GM21367 (cell line): Measurements from ENCODE around the gene CCDC127.
"Not testable (repeated sequence)": the region's sequence is repeated elsewhere in the genome, so short reads cannot be mapped to it uniquely, and the experiment has no call there.

Source experiments
- ATAC-seq: cut with Tn5 transposase; IDR thresholded peaks from one replicate; pipeline ENCODE4 v1.9.1; 2021; ENCODE audit not compliant: unreplicated experiment

The CCDC127 gene

DNA sequence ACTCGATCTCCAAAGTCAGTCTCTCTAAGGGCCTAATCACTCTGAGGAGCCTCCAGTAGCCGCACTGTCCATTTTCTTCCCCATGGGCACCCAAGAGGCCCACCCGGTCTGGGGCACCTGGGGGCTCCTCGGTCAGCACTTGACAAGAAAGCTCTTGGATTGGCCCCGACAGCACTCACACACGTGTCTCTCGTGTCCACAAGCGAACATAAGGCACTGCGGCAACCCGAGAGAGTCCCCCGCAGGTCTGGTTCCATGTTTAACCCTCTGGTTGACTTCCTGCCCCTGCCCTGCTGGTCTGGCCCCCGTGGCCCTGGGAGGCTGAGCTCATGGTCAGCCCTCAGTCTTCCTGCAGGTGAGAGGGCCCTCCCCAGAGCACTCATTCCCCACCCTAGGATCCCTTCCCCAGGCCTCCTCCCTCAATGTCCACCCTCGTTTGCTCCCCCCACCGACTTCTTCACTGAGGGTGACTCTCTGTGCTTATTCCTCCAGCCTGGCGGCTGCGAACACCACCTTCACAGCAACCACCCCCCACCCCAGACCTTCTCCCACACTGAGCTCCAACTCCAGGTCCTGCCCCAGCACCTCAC lies 43.0 kb downstream of the CCDC127 start:
- ATAC-seq: no peak

DNA sequence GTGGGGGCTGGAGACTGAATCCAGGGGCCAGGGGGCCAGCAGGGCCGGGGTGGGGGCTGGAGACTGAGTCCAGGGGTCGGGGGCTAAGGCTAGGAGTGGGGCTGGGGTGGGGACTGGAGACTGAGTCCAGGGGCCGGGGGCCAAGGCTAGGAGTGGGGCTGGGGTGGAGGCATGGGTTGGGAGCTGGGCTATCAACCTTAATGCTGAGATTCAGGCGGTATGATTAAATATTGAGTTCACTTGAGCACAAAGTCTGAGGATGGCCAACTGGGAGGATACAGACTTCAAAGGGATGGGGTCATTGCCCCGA lies 43.7 kb downstream of the CCDC127 start:
- no peak for ATAC-seq

DNA sequence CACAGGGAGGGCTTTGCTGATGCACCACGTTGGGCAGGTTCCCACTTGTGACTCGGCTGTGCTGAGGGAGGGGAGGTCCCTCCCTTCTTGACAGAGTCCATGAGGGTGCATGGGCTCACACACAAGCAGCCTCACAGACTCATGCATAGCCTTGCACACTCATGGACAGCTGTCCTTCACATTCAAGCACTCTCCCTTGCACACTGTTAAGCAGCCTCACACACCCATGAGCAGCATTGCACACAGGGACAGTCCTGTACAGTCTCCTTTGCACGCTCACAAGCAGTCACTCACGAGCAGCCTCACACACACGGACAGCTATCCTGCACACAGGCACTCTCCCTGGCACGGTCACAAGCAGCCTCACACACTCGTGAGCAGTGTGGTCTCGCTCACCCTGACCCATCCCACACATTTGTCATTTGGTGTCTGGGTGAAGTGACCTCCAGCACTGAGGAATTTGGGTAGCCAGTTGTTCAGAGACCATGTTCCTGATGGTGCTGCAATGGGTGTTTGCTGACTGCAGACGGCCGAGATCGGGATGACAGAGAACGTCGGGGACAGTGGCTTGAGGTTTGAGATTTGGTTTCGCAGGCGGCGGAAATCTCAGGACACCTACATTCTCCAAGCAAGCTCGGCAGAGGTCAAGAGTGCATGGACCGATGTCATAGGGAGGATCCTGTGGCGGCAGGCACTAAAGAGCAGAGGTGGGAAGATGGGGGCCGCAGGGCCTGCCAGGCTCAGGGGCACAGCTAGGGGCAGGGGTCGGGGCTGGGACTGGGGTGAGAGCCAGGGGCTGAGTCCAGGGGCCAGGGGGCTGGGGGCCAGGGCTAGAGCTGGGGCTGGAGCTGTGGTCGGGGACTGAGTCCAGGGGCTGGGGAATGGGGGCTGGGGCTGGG lies 44.3 kb downstream of the CCDC127 start:
- no peak for ATAC-seq

DNA sequence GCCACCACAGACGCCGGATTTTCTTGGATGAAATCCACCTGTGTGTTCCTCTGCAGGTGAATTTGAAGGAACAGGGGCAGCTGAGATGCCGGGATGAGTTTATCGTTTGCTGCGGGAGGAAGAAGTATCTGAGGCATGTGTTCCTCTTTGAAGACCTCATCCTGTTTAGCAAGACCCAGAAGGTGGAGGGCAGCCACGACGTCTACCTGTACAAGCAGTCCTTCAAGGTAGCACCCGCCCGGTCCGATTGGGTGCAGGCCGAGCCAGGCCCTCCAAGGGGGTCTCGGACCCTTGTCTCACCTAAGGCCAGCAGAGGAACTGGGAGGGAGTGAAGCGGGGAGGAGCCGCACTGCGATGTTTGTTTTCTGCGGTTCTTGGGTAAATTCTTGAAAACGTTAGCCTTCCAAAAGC lies 45.1 kb downstream of the CCDC127 start:
- ATAC-seq: no peak

DNA sequence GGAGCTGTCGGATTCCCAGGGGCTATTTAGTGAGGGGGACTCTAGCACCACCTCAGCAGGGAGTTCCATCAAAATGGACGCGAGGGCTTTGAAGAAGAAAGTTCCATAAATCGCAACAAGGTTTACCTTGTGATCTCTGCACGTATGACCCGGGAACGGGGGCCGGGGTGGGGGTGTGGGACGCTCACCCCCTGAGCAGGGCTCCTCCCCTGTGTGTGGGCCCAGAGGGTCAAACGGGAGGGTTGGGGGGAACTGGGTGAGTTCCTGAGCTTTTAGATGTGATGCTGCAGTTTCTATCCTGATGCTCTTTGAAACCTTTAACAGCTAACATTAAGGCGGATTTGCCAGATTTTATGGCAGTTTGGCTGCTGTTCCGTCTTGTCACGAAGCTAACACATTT lies 45.5 kb downstream of the CCDC127 start:
- no peak for ATAC-seq

DNA sequence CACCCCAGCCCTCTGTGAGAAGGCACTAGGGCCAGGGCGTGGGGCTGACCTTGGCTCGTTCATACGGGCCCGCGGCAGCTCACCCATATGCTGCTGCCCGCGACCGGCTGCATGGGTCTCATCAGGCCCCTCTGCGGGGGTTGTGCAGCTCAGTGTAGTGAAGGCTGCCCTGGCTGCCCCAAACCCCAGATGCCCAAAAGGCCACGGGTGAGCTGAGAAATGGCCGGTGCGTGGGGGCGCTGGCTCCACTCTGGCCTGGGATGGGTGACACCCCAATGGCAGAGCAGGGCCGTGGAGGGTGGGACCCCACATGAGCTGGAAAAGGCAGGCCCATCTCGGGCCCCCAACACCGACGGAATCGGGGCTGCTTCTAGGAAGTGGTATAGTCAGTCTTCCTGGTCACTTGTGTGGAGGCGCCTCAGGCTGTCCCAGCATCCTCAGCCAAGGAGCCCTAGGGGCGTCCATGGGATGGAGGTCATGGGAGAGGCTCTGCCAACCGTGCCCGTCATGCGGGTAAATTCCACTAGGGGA lies 46.1 kb downstream of the CCDC127 start:
- no peak for ATAC-seq

DNA sequence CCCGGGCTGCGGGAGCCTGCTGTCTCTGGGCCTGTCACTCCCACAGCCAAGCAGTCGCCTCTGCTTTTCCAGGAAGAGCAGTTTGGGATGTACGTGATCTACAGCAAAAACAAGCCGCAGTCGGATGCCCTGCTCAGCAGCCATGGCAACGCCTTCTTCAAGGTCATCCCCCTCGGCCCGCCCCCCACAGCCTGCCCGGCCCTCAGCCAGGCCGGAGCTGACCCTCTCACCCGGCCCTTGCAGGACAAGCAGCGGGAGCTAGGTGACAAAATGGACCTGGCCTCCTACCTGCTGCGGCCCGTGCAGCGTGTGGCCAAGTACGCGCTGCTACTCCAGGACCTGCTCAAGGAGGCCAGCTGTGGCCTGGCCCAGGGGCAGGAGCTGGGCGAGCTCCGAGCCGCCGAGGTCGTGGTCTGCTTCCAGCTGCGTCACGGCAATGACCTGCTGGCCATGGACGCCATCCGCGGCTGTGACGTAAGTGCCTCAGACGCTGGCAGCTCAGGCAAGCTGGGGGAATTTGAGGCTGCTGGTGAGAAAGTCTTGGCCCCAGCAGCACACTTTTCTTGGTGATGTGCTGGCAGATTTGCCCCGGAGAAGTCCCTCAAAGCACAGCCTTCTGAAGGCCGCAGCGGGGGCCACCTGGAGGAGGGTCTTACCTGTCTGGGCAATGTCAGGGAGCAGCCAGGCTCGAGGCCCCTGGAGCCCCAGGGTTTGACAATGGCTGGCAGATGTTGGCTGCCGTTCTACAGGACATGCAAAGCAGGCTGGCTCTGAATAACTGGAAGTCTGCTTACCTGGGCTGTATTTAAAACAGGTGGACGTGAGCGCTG lies 46.8 kb downstream of the CCDC127 start:
- ATAC-seq: no peak

DNA sequence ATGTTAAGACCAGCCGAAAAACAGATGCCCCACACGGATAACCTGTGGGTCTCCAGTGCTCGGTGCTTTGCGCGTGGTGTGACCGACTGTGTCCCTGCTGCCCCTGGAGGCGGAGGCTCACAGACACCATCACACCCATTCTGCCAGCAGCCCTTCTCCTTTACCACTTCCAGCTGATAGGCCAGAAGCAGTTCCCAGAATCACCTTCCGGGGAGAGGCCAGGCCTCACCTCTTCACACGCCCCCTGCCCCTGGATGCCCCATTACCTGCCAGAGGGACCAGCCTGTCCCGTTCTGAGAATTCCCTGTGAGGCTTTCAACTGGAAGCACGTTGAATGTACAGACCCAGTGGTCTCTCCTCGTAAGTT lies 48.2 kb downstream of the CCDC127 start:
- ATAC-seq: no peak

DNA sequence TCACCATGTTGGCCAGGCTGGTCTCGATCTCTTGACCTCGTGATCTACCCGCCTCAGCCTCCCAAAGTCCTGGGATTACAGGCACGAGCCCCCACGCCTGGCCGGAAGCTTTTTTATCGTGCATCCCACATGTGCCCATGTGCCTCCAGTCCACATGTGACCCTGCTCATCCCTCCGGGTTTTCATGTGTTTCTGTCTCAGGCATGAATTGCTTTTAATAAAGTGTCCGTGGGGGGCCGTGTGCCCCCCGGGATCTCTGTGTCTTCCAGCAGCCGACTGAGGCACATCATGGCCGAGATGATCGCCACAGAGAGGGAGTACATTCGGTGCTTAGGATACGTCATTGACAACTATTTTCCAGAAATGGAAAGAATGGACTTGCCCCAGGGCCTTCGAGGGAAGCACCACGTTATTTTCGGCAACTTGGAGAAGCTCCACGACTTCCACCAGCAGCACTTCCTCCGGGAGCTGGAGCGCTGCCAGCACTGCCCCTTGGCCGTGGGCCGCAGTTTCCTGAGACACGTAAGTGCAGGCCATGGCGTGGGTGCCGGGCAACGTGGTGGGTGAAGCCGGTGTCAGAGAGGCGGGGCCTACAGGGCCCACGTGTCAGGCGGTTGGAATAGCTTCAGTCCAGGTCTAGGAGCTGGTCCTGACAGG lies 48.8 kb downstream of the CCDC127 start:
- no peak for ATAC-seq

DNA sequence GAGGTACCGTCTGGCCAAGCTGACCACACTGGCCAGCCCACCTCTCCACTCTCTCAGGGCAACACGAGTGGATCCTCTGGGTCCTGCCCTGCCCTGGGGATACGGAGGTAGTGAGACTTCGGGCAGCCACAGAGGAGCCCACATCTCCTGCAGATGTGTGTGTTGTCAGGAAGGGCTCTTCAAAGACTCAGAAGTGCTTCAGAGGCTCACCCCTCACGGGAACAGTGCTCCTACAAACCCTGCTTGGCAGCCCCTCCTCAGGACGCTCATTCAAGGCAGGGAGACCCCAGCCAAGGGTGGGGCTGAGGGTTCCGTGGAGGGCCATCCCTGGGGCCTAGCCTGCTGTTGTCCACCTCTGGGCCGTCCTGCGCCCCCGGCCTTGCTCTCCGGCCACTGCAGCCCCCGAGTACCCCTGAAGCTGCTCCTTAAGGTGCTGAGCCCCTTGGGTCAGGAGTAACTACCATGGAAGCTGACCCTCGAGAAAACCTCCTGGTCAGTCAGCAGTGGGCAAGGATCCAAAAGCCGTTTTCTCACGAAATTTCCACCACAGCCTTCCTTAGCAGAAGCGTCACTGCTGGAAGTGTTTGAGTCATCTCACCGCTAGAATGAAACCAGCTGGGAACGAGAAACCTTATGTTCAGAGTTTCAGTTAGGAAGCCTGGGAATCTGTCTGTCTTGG lies 49.8 kb downstream of the CCDC127 start:
- ATAC-seq: no peak

DNA sequence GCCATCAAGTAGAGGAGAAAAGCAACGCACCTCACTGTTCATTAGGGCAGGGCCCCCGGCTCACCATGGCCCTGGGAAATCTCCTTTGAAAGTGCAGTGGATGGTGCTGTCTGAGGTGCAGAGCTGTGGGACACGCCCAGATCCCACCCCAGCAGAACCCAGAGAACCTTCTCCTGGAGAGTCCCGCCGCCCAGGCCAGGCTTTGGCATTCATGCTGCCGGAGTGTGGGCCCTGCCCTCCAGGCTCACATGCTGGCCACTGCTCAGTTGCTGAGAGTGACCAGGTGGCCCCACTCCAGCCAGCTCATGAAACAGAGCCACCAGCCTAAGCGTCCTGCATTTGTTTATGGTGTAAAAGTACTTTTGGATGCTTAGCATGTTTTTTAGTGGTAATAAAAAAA lies 50.4 kb downstream of the CCDC127 start:
- ATAC-seq: no peak

DNA sequence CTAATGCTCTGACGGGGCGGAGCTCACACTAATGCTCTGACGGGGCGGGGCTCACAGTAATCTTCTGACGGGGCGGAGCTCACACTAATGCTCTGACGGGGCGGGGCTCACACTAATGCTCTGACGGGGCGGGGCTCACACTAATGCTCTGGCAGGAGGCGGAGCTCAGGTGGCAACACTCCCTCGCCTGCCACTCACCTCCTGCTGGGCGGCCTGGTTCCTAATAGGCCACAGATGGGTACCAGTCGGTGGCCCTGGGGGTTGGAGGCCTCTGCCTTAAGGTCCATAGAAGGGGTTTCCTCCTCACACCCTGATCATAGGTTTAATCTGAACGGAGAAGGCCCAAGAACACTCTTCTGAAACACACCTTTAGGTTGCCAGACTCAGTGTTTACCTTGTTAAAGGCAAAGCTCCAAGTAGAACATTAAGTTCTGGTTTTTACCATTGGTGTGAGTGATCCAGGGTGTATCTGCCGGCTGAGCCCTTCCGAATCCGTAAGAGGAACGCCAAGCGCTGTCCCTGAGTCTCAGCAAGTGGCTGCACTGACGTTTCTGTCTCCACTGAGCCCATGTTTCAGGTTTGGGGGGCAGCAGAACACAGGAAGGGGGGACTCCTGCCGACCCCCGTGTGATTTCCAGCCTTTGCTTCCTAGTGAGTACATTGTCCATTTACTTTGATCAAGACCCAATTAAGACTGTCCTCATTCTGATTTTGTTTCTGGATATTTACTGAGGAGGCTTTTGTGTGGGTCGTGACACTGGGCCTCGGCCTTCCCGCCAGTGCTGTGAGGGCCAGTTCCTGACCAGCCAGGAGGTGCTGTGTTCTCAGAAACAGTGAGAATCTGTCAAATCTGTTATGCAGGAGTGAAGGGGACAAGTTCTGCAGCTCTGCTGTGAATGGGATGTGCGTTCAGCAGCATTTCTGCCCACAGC lies 51.2 kb downstream of the CCDC127 start:
- no peak for ATAC-seq

DNA sequence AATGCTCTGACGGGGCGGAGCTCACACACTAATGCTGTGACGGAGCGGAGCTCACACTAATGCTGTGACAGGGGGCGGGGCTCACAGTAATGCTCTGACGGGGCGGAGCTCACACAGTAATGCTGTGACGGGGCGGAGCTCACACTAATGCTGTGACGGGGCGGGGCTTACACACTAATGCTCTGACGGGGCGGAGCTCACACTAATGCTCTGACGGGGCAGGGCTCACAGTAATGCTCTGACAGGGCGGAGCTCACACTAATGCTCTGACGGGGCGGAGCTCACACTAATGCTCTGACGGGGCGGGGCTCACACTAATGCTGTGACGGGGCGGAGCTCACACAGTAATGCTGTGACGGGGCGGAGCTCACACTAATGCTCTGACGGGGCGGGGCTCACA lies 53.2 kb downstream of the CCDC127 start:
- not testable (repeated sequence) for ATAC-seq

DNA sequence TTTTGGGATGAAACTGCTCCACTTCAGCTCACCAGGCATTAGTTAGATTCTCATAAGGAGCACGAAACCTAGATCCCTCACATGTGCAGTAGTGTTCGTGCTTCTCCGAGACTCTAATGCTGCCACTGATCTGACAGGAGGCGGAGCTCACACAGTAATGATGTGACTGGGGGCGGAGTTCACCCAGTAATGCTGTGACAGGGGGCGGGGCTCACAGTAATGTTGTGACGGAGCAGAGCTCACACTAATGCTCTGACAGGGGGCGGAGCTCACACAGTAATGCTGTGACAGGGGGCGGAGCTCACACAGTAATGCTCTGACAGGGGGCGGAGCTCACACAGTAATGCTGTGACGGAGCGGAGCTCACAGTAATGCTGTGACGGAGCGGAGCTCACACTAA lies 53.7 kb downstream of the CCDC127 start:
- no peak for ATAC-seq

DNA sequence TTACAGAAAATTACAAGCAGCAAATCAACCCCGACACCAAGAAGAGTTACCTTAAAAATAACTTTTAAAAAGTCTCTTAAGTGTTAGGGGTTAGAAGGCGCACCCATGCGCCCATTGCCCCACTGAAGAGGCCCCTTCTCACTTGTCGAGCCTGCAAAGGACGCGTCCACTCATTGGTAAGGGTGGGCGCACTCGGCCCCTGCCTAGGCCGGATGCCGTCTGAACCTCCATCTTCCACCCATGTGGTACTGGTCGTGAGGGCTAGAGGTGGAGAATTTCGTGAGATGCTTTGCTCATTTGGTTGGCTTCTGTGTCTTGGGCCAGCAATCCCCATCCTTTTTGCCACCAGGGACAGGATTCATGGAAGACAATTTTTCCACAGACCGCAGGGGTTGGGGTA lies 54.1 kb downstream of the CCDC127 start:
- ATAC-seq: no peak

DNA sequence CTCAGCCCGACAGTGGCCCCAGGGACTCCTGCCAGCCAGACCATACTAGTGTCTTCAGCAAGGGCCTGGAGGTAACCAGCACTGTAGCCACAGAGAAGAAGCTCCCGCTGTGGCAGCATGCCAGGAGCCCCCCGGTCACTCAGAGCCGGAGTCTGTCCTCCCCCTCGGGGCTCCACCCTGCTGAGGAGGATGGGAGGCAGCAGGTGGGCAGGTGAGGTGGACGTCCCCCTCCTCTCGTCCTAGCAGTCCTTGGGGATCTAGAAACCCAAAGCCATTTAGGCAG lies 54.7 kb downstream of the CCDC127 start:
- no peak for ATAC-seq

DNA sequence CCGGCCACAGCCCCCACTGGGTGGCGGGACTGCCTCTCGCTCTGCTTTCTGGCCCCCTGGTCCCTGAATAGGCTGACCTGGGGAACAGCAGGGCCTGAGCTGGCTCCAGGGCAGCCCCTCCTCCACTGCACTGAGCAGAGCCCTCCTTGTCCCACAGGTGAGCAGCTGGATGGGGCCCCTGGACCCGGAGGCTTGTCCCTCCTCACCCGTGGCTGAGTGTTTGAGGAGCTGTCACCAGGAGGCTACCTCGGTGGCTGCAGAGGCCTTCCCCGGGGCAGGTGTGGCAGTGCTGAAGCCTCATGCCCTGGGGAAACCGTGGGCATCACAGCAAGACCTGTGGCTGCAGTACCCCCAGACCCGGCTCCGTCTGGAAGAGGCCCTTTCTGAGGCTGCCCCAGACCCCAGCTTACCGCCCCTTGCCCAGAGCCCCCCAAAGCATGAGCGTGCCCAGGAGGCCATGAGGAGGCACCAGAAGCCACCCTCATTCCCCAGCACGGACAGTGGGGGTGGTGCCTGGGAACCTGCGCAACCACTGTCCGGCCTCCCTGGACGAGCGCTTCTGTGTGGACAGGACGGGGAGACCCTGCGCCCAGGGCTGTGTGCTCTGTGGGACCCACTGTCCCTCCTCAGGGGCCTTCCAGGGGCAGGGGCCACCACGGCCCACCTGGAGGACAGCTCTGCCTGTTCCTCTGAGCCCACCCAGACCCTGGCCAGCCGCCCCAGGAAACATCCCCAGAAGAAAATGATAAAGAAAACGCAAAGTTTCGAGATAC lies 55.2 kb downstream of the CCDC127 start:
- no peak for ATAC-seq

DNA sequence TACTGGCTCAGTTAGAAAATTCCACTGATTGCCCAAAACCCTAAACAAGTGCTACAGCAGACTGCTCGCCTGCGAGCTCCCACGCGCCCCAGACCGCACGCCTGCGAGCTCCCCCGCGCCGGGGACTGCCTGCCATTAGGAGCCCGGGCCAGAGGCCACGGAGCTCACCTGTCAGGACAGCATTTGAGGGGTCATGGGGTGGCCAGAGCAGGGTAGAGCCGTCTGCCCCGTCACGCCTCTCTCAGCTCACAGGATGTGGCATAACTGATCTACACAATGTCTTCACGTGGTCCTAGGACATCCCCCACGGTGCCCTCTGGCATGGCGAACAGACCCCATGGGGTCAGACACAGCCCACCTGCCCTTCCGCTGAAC lies 55.8 kb downstream of the CCDC127 start:
- ATAC-seq: no peak

DNA sequence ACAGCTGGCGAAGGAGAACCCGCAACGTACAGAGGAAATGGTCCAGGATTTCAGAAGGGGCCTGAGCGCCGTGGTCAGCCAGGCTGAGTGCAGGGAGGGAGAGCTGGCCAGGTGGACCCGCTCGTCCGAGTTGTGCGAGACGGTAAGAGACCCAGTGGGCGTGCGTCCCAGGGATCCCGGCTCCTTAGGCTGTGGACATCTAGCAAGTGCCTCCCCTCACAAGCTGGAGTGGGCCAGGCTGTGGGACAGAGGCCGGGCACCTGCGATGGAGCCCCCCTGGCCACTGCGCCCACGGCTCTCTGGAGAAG lies 56.2 kb downstream of the CCDC127 start:
- ATAC-seq: no peak
